Measurements from ENCODE around the gene STN1.

- TF ChIP-seq CTCF (conservative IDR thresholded peaks at IDR 0.05; ENCODE audit: low read depth, low read length) (no peak), EZH2 (IDR thresholded peaks at IDR 0.05; ENCODE audit: borderline replicate concordance, low read depth, low read length, poor library complexity, severe bottlenecking) (no peak)
Measured at GRCh38 chr10:103858360-103858759, 59.6 kb downstream of the STN1 start.

All from A673 (cell line).